Renal cortical epithelial cell (primary cell): ENCODE measurements around the gene KSR1. TPM values are rescaled to one million over a fixed set of nuclear protein-coding genes. Genes with fewer than 3 reads are reported as not detected.
"Not testable (repeated sequence)": the region's sequence is repeated elsewhere in the genome, so short reads cannot be mapped to it uniquely, and the experiment has no call there.

ENCODE experiments used
- DNase-seq: peaks from one replicate; pipeline ENCODE4 v3.0.0-alpha.2; 2011; ENCODE audit warnings: low read depth
- total RNA-seq: library from RNA; depleted of rRNA; stranded (reverse); fragments of >200 nt; gene quantifications from 2 replicates; pipeline ENCODE4 v1.2.3, GENCODE V29; 2014

Gene KSR1
- total RNA-seq, 1 donor from 2014 or later: 29.3 TPM

GRCh38 chr17:27494192-27495091, 38.2 kb downstream of the KSR1 start:
- peak; percentile 85 for DNase-seq

- peak; percentile 94 for DNase-seq
These were observed 39.2 kb downstream of the KSR1 start for GRCh38 chr17:27495460-27495859.

- no peak for DNase-seq
These were observed 39.8 kb downstream of the KSR1 start for GRCh38 chr17:27496005-27496404.

DNA sequence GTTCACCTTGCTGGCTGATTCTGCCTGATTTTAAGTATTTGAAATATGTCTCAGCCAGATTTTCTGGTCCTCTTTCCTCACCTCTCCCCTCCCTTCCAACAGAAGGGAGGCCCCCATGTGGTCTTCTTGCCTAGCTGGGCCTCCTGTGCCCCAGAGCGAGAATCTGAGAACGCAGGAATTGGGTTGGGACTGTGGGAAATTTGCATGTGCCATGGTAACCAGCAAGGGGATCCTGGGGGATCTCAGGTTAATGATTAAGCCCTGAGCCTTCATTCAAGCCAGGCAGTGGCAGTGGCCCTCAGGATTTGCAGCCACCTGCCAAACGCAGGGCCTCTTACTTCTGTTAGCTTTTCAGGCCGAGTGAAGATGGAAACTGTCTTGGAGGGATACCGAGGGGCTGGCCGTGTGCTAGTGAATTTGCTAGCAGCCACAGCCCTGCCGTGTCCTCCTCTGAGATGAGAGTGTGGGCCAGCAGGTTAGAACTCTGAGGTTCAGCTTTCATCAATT, 40.2 kb downstream of the KSR1 start:
- peak; percentile 93 for DNase-seq

GRCh38 chr17:27496971-27497370, 40.7 kb downstream of the KSR1 start:
- DNase-seq: no peak

- DNase-seq: no peak
These were observed 41.4 kb downstream of the KSR1 start for GRCh38 chr17:27497696-27498095.

DNA sequence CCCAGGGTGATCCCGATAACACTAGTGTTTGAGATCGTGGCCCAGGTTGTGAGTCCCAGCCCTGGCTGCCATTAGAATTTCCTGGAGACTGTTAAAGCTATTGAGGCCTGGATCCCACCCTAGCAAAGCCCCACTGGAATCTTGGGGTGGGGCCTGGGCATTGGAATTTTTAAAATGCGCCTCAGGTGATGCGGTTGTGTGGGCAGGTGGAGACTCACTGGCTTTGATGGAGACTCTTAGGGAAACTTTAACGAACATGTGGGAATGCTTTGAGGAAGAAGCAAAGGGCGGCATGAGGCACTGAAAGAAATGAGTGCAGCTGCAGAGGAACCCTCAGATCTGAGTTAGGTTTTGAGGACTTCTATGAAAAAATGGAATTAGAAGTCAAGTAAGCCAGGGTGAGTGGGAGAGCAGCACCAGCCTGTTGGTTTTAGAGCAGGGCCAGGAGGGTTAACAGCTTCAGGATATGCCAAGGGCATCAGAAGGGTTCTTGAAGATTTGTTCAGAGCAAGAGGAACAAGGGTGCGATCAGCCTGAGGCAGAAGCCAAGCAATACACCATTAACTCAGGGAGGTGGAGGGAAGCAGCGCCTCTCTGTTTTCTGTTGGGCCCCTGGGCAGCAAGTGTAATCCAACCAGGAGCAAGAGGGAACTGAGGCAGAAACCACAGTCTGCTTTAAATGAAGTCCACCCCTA, 42.5 kb downstream of the KSR1 start:
- peak; percentile 55 for DNase-seq

DNA sequence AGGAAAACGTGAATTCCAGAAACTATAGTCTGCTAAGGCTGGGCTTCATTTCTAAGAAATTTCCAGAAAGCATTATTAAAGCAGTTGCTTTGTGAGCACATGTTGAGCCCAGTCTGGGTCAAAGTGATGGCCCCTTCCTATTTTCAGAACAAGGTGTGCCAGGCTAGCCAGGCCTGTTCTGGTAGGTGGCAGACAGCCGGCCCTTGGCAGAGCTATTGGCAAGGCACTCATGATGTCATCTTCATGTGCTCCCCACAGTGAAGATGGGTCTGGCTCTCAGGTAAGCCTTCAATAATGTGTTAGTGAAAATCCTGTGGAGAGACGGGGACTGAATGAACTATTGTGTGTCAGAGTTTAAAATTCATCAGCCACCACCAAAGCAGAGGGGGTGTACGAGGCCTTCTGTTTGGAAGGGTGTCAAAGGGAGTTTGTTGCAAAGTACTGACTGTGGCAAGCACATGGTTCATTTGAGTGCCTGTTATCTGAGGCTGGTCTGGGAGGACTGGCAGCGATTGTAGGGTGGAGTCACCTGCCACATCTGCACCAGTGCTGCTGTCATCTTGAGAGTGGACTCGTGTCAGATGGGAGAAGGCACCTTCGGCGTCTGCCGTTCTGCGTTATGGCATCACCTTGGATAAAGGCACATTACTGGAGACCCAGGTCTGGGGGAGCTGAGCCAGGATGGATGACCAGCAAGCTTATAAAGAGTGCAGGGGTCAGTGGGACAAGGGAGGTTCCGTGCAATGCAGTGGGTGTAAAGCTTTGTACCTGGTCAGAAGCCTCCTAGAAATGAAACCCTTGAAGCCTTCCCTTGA, 43.4 kb downstream of the KSR1 start:
- no peak for DNase-seq

DNA sequence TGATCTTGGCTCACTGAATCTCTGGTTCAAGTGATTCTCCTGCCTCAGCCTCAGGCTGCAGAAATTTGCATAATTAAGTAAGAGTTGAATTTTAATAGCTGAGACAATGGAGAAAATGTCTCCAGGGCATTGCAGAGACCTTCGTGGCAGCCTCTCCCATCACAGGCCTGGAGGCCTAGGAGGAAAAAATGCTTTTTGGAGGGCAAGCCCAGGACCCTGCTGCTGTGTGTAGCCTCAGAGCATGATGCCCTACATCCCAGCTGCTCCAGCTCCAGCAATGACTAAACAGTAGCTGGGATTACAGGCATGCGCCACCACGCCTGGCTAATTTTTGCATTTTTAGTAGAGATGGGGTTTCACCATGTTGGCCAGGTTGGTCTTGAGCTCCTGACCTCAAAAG, 45.1 kb downstream of the KSR1 start:
- not testable (repeated sequence) for DNase-seq

DNA sequence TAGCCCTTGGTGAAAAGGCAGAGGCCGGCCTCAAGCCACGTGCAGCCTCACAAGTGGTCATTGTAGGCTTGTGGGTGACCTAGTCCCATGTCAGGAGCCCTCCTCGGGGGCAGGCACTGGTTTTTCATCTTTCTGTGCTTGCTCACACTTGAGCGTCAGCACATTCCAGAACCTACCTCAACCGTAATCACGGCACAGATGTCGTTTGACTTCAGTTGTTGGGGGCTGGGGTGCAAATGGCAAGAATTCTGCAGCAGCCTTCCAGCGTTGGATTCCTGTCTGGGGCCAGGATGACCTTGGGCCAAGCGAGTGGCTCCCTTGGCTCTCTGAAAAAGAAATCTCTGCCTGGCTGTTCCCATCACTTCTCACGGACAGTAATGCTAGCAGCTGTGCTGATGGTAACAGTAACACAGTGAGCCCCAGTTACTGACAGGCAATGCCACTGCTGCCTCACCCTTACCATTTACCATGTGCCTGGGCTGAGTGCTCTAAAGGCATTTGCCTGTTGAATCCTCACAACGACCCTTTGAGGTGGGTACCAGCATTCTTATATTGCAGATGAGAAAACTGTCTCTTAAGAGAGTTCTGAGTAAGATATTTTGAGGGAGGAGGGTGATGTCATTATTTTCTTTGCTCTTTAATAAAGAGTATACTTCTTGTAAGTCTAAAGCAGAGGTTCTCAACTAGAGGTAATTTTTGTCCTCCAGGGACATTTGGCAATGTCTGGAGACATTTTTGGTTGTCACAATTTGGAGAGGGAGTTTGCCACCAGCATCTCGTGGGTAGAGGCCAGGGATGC, 46.5 kb downstream of the KSR1 start:
- DNase-seq: peak; percentile 92

DNA sequence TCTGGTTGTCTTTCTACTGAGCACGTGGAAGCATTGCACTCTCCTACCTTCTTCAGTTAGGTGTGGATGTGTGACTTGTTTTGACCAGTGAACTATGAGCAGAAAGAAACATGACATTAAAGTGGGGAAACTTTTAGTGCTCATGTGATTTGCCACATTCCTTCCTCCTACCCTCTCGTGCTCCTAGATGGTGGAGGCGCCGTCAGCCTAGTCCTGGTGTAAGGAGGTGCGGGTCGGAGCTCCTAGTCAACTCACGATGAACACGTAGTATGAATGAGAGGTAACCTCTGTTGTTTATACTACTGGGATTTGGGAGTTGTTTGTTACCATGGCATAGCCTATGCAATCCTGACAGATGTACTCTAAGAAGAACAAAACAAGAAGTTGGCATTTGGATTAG, 47.4 kb downstream of the KSR1 start:
- DNase-seq: no peak

DNA sequence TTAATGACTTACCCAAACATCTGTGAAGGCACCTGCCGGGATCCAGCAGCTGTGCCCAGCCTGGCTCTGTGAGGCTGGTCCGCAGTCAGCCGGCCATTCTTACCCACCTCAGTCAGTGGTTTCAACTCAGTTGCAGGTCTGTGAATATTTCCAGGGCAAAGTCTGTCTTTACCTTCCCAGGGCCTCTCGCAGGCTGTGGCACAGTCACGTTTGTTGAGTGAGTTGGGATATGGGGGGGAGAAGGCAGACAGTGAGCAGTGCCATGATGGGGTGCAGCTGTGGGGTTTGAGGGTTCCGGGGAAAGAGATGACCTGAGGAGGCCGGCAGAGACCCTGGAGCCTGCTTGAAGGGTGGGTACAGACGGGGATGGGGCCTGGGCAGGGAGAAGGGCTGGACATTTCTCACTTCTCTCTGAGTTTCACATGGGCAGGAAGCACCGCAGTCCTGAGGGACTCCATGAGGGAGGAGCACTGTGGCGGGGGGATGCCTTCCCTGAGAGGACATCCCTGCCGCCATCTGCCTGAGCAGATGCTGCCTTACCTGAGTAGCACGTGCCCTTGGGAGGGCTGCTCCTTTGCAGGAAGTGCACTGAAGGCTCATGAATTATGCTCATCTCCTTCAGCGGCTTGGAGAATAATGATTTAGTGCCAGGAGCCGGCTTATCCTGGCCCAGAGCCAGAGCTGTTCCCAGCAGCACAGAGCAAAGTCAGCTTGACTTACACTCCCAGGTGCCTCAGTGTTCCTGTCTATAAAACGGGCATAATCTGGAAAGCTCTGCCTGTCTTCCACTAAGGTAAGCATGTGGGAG, 48.1 kb downstream of the KSR1 start:
- no peak for DNase-seq

DNA sequence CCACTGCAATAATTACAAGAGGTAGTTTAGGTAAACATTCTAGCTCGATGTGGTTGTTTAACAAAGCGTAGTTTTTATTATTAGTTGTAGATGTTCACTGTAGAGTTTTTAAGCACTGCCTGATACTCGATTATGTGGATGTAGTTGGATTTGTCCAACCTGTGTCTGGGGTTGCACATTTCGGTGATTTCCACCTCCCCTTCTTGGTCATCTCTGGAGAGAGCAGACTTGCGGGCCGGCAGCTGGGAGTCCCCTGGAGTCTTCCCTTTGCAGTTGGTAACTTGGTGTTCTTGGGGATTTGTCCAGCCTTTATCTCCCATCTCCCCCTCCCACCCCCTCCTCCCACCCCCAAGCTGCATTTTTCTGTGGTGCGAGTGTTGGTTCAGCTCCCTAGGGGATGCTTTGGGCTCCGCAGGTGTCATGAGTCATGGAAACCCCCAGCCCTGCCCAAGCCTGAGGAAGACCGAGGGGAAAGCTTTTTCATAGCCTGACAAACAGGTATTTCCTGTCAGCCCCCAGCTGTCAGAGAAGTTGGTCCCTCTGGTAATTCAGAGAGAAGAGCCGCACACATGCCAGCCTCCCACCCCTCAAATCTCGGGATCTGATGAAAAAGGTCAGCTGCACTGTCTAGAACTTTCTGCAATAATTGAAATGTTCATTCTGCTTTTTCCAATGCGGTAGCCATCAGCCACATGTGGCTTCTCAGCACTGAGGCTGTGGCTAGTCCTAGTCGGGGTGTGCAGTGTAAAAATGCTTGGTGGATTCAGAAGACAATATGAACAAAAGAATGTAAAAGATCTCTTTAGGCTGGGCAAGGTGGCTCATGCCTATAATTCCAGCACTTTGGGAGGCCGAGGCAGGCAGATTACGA, 50.3 kb downstream of the KSR1 start:
- DNase-seq: no peak

GRCh38 chr17:27511168-27511883, 55.1 kb downstream of the KSR1 start:
- no peak for DNase-seq

- no peak for DNase-seq
These were observed 55.8 kb downstream of the KSR1 start for GRCh38 chr17:27512031-27512430.

- no peak for DNase-seq
These were observed 56.5 kb downstream of the KSR1 start for GRCh38 chr17:27512511-27513346.

DNA sequence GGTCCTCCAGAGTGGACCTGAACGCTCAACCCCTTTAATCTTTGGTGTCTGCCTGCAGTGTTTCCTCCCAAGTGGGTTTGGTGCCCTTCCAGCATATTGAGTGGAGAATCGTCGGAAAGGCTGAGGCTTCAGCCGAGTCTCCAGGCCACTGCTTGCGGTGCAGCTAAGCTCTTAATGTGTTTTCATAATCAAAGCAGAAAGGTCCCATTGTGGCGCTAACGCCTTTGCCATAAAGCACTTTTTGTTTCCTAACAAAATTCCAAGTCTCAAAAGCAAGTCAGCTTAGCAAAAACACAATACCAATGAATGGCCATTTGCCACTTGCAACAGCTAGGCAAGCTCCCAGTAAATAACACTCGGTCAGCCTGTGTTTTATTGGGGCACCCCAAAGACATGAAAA, 57.6 kb downstream of the KSR1 start:
- DNase-seq: no peak
